GM12878 (cell line): Measurements from ENCODE around the gene ARAF. TPM values are rescaled to one million over a fixed set of nuclear protein-coding genes. Genes with fewer than 3 reads are reported as not detected.

Experiments used
- ATAC-seq: fragments of 200-7000 bp; cut with Tn5 transposase; 3 replicates; pipeline ENCODE4 v1.9.1; 2020; ENCODE audit warnings: mild to moderate bottlenecking, moderate library complexity
- BruUV-seq: library from RNA; stranded (reverse); fragments of 400-500 nt; replicated peaks from 2 replicates; lab custom pipeline; 2021; lab: Mats Ljungman, UMichigan
- CTCF ChIA-PET: fragments of 300-600 bp; sonication (Branson Sonifier 250); formaldehyde crosslinking; extraction: SDS; loops from one replicate; lab custom pipeline; 2021; ENCODE audit warnings: inconsistent platforms; lab: Yijun Ruan, JAX
- POLR2A ChIA-PET: fragments of 350-600 bp; formaldehyde crosslinking; extraction: SDS; loops from one replicate; lab custom pipeline; 2021; ENCODE audit warnings: inconsistent platforms; lab: Charles Lee
- RAD21 ChIA-PET: fragments of 300-600 bp; sonication (Branson Sonifier 250); formaldehyde crosslinking; loops from one replicate; lab custom pipeline; 2023; ENCODE audit warnings: antibody characterized with exemption; ENCODE audit not compliant: unreplicated experiment; lab: Charles Lee
- SMC1A ChIA-PET: fragments of 300-600 bp; sonication (Branson Sonifier 250); formaldehyde crosslinking; loops from one replicate; lab custom pipeline; 2023; ENCODE audit not compliant: unreplicated experiment, uncharacterized antibody; lab: Charles Lee
- DNase-seq: peaks from one replicate; pipeline ENCODE4 v3.0.0-alpha.2; 2011; ENCODE audit warnings: low read depth, low spot score
- FAIRE-seq: peaks from 3 replicates; lab custom pipeline; 2011; peaks lifted over from hg19 to GRCh38; lab: Jason Lieb, UNC
- H2AFZ ChIP-seq: 2 replicates; pipeline ENCODE4 v1.6.0; 2011; ENCODE audit warnings: low read depth, low read length, control low read depth; ENCODE audit not compliant: control insufficient read depth
- H3K27ac ChIP-seq: 2 replicates; pipeline ENCODE4 v1.5.1; 2011; ENCODE audit warnings: control low read depth; ENCODE audit not compliant: control insufficient read depth, insufficient read depth
- H3K27me3 ChIP-seq, 2 experiments: replicated peaks in 1 of 2; 2 replicates each; pipeline versions ENCODE4 v1.6.0 to v1.6.1; 2011; ENCODE audit warnings: low read length in 1 of 2; ENCODE audit not compliant: control insufficient read depth in 2 of 2, insufficient read depth in 2 of 2
- H3K36me3 ChIP-seq, 2 experiments: 2 replicates each; pipeline ENCODE4 v1.5.1; 2011; ENCODE audit warnings: low read length in 1 of 2; ENCODE audit not compliant: control insufficient read depth in 2 of 2, insufficient read depth in 2 of 2
- H3K4me1 ChIP-seq: 2 replicates; pipeline ENCODE4 v1.6.1; 2011; ENCODE audit warnings: mild to moderate bottlenecking, low read length, moderate library complexity, mixed read lengths; ENCODE audit not compliant: control insufficient read depth, insufficient read depth
- H3K4me2 ChIP-seq: 2 replicates; pipeline ENCODE4 v1.6.0; 2011; ENCODE audit warnings: control low read depth; ENCODE audit not compliant: control insufficient read depth, insufficient read depth
- H3K4me3 ChIP-seq: fragments of 200-600 bp; sonication (generic); 2 replicates; pipeline ENCODE4 v1.5.1; 2016
- H3K79me2 ChIP-seq: 2 replicates; pipeline ENCODE4 v1.6.0; 2011; ENCODE audit warnings: low read length; ENCODE audit not compliant: control insufficient read depth, insufficient read depth
- H3K9ac ChIP-seq: 2 replicates; pipeline ENCODE4 v1.8.0; 2011; ENCODE audit warnings: low read length, control low read depth, mixed read lengths; ENCODE audit not compliant: control insufficient read depth, insufficient read depth
- H3K9me3 ChIP-seq: replicated peaks from 3 replicates; pipeline ENCODE4 v1.5.1; 2011; ENCODE audit warnings: mild to moderate bottlenecking, low read length; ENCODE audit not compliant: control insufficient read depth, insufficient read depth
- H4K20me1 ChIP-seq: 2 replicates; pipeline ENCODE4 v1.6.0; 2011; ENCODE audit not compliant: control insufficient read depth, insufficient read depth
- ATF2 ChIP-seq: IDR thresholded peaks from 2 replicates; pipeline ENCODE4 v1.6.1; 2012; ENCODE audit warnings: low read length, inconsistent platforms
- BMI1 ChIP-seq: fragments of 450-650 bp; IDR thresholded peaks from 2 replicates; pipeline ENCODE4 v1.6.1; 2016; ENCODE audit warnings: mild to moderate bottlenecking, moderate library complexity, borderline replicate concordance
- CHD4 ChIP-seq: fragments of 200-600 bp; sonication (generic); IDR thresholded peaks from 2 replicates; pipeline ENCODE4 v1.6.1; 2016; ENCODE audit warnings: mild to moderate bottlenecking
- CTCF ChIP-seq, 3 experiments: IDR thresholded peaks in 2 of 3; conservative IDR thresholded peaks in 1 of 3; 2 replicates each; pipeline ENCODE4 v1.5.1; 2011; ENCODE audit warnings: low read depth in 3 of 3, low read length in 3 of 3, mild to moderate bottlenecking in 3 of 3, control low read depth in 2 of 3, moderate library complexity in 2 of 3, inconsistent platforms in 1 of 3, mixed read lengths in 1 of 3; ENCODE audit not compliant: control insufficient read depth in 2 of 3, insufficient read depth in 1 of 3; ENCODE audit errors: extremely low read depth in 1 of 3
- E2F8 ChIP-seq: fragments of 450-650 bp; IDR thresholded peaks from 2 replicates; pipeline ENCODE4 v1.6.1; 2018; ENCODE audit warnings: mild to moderate bottlenecking, low read depth, moderate library complexity; ENCODE audit not compliant: partially characterized antibody
- NFYB ChIP-seq: IDR thresholded peaks from 2 replicates; pipeline ENCODE4 v1.6.1; 2011; ENCODE audit warnings: low read depth, mild to moderate bottlenecking, low read length, improper control_type of control experiment, moderate library complexity; ENCODE audit not compliant: insufficient read depth
- PAX5 ChIP-seq: IDR thresholded peaks from 2 replicates; pipeline ENCODE4 v1.6.1; 2011; ENCODE audit warnings: low read depth, low read length, borderline replicate concordance
- RAD21 ChIP-seq: IDR thresholded peaks from 2 replicates; pipeline ENCODE4 v1.6.1; 2011; ENCODE audit warnings: mild to moderate bottlenecking, low read depth, low read length, moderate library complexity; ENCODE audit not compliant: insufficient read depth
- RFX5 ChIP-seq: IDR thresholded peaks from 2 replicates; pipeline ENCODE4 v1.6.1; 2011; ENCODE audit warnings: low read depth, low read length, improper control_type of control experiment
- SMC3 ChIP-seq: IDR thresholded peaks from 2 replicates; pipeline ENCODE4 v1.6.1; 2011; ENCODE audit warnings: low read length, improper control_type of control experiment, borderline replicate concordance
- SPI1 ChIP-seq: IDR thresholded peaks from 2 replicates; pipeline ENCODE4 v1.6.1; 2011; ENCODE audit warnings: low read depth, mild to moderate bottlenecking, low read length, moderate library complexity, borderline replicate concordance; ENCODE audit not compliant: insufficient read depth
- SRF ChIP-seq, 2 experiments: IDR thresholded peaks; 2 replicates each; pipeline ENCODE4 v1.6.1; 2011; ENCODE audit warnings: low read depth in 2 of 2, low read length in 2 of 2, mild to moderate bottlenecking in 1 of 2, moderate library complexity in 1 of 2
- WGBS: methylation state at CpG from one replicate; pipeline ENCODE4 v1.1.6; 2016; ENCODE audit warnings: low lambda C conversion rate; ENCODE audit not compliant: insufficient replicate concordance, insufficient coverage; ENCODE audit errors: missing lambda C conversion rate; 5-methylcytosine and 5-hydroxymethylcytosine counted together
- in situ Hi-C: fragments of 300-500 bp; cut with MboI; formaldehyde crosslinking; loops from 9 replicates; pipeline ENCODE4 v1.14.3; 2018; ENCODE audit warnings: mixed read lengths
- intact Hi-C: fragments of 100-400 bp; cut with micrococcal nuclease; formaldehyde crosslinking; loops from one replicate; pipeline ENCODE4 v1.14.2; 2022; ENCODE audit not compliant: unreplicated experiment
- polyA plus RNA-seq, 11 experiments: library from polyadenylated mRNA; depleted of rRNA in 4 of 11; unstranded in 6 of 11; stranded (reverse) in 5 of 11; fragments of >200 nt; fragmentation: Nextera tagmentation in 4 of 11; fragmentation: Illumina TruSeq in 1 of 11; extraction: Ambion mirVana in 4 of 11; extraction: Trizol in 1 of 11; gene quantifications; 1 replicate in 1 of 11; 2 replicates in 10 of 11; pipeline versions ENCODE4 v1.2.1 to v1.2.3, GENCODE V29; 2011 to 2016; ENCODE audit warnings: inconsistent platforms in 2 of 11, missing spikeins in 2 of 11, low read depth in 1 of 11
- total RNA-seq, 4 experiments: library from RNA; depleted of rRNA in 3 of 4; stranded (reverse); fragments of >200 nt in 3 of 4; fragmentation: Illumina TruSeq in 1 of 4; extraction: Trizol in 1 of 4; gene quantifications; 2 replicates each; pipeline versions ENCODE4 v1.2.1 to v1.2.3, GENCODE V29; 2013 to 2021

ARAF gene
- total and polyA plus RNA-seq, 10 of the 15 experiments (the other 5 are each of a cell fraction or from before 2014, with no cell fraction given) = 5.0 to 79.2 (median 39.1) TPM

GRCh38 chrX:47562615-47563243 lies 1.7 kb downstream of the ARAF start:
- no peak overlapping the region; the same call in 1 of the 2 replicates for H3K4me2 ChIP-seq
- no peak for FAIRE-seq
- no TSS peak for BruUV-seq

More at GRCh38 chrX:47562615-47563243, 1.7 kb downstream of the ARAF start:
- no peak overlapping the region for H2AFZ ChIP-seq
- peak overlapping the region; percentile 44; the same call in 1 of the 2 replicates for H3K4me3 ChIP-seq
- ATAC-seq = peak; percentile 4; the same call in 1 of the 3 replicates
- POLR2A ChIA-PET = no interaction called here
- H3K4me1 ChIP-seq = no peaks in the 10 kb centered on the region; the same call in 1 of the 2 replicates
- H3K27ac ChIP-seq = no peak overlapping the region
- no peaks in the 10 kb centered on the region for H3K27me3 ChIP-seq
- peaks cover 22% of the 10 kb centered on the region for H3K79me2 ChIP-seq
- RAD21 ChIA-PET = interaction anchor here (1.2 to 1.6 kb wide), 3 partner anchors 43 to 86 kb away, joined by 3 to 4 read pairs (median 4); no protein-coding TSS in a partner anchor
- H3K9me3 ChIP-seq = no peaks in the 10 kb centered on the region
- DNase-seq = no peak
- TF ChIP-seq RAD21 = peak; percentile 41
- TF ChIP-seq SRF (IDR thresholded peaks at IDR 0.05; ENCODE audit: low read depth in 2 of 2, low read length in 2 of 2) = no peak
- TF ChIP-seq BMI1 = no peak
- no peak for TF ChIP-seq ATF2
- TF ChIP-seq NFYB = no peak
- peak; percentile 37 to 60 (median 41); a peak in 5 of 6 replicates for TF ChIP-seq CTCF (IDR thresholded peaks at IDR 0.05 in 2 of 3, conservative IDR thresholded peaks at IDR 0.05 in 1 of 3; ENCODE audit: control insufficient read depth in 2 of 3, extremely low read depth in 1 of 3, insufficient read depth in 1 of 3, low read depth in 3 of 3, low read length in 3 of 3)
- TF ChIP-seq SPI1 = peak; percentile 14; the same call in 1 of the 2 replicates
- no peak for TF ChIP-seq RFX5
- TF ChIP-seq CHD4 = no peak
- TF ChIP-seq PAX5 = no peak
- no peak for TF ChIP-seq E2F8
- peak; percentile 59 for TF ChIP-seq SMC3
- peaks cover 3 to 4% of the 10 kb centered on the region in 2 experiments; a peak in 3 of 4 replicates for H3K36me3 ChIP-seq
- intact Hi-C loops = loop anchor here (2.0 to 5.0 kb wide), 4 partner anchors 82 to 465 kb away; partner anchors contain the start of gene ZNF81
- in situ Hi-C loops = loop anchor here (10.0 kb wide), 2 partner anchors 82 to 462 kb away; no protein-coding TSS in a partner anchor
- SMC1A ChIA-PET = no interaction called here
- no peaks in the 10 kb centered on the region for H4K20me1 ChIP-seq
- no peak overlapping the region for H3K9ac ChIP-seq
- CTCF ChIA-PET = interaction anchor here (0.7 to 2.4 kb wide), 6 partner anchors 20 to 101 kb away, joined by 3 to 10 read pairs (median 3); no protein-coding TSS in a partner anchor
- 56% methylated on average over 13 of the region's 13 CpGs for WGBS
